Measurements from ENCODE around the gene LRP1. TPM values are rescaled to one million over a fixed set of nuclear protein-coding genes. Genes with fewer than 3 reads are reported as not detected.

Gene LRP1
- total RNA-seq, 2 donors from 2014 or later = 53.5 to 198 TPM

DNA sequence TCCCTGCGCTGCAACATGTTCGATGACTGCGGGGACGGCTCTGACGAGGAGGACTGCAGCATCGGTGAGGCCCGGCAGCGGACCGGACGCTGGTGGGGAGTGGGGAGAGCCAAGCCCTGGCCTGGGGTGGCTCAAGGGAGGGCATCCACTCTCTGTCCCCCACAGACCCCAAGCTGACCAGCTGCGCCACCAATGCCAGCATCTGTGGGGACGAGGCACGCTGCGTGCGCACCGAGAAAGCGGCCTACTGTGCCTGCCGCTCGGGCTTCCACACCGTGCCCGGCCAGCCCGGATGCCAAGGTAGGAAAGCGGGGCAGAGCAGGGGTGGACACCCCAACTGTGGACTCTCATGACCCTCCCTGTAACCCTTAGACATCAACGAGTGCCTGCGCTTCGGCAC is 76.9 kb downstream of the LRP1 start:
- Histone ChIP-seq H3K27ac (no peak overlapping the region), H3K27me3 (replicated peaks; ENCODE audit: insufficient read depth) (no peaks in the 10 kb centered on the region), H3K4me3 (no peak overlapping the region), H3K9me3 (no peaks in the 10 kb centered on the region), H3K36me3 (peaks cover 17 to 23% of the 10 kb centered on the region in 2 donors), H3K4me1 (replicated peaks) (no peaks in the 10 kb centered on the region)
- TF ChIP-seq POLR2A (IDR thresholded peaks at IDR 0.05) = no peak
- TF ChIP-seq, protein P1, sequence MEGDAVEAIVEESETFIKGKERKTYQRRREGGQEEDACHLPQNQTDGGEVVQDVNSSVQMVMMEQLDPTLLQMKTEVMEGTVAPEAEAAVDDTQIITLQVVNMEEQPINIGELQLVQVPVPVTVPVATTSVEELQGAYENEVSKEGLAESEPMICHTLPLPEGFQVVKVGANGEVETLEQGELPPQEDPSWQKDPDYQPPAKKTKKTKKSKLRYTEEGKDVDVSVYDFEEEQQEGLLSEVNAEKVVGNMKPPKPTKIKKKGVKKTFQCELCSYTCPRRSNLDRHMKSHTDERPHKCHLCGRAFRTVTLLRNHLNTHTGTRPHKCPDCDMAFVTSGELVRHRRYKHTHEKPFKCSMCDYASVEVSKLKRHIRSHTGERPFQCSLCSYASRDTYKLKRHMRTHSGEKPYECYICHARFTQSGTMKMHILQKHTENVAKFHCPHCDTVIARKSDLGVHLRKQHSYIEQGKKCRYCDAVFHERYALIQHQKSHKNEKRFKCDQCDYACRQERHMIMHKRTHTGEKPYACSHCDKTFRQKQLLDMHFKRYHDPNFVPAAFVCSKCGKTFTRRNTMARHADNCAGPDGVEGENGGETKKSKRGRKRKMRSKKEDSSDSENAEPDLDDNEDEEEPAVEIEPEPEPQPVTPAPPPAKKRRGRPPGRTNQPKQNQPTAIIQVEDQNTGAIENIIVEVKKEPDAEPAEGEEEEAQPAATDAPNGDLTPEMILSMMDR (IDR thresholded peaks at IDR 0.05) = no peak
- TF ChIP-seq POLR2AphosphoS5 (IDR thresholded peaks at IDR 0.05) = no peak
- WGBS = 93% methylated on average over 13 of the region's 26 CpGs
- no peak for DNase-seq (ENCODE audit: low spot score)
- intact Hi-C loops (cut with DNase I) = no loop called here

DNA sequence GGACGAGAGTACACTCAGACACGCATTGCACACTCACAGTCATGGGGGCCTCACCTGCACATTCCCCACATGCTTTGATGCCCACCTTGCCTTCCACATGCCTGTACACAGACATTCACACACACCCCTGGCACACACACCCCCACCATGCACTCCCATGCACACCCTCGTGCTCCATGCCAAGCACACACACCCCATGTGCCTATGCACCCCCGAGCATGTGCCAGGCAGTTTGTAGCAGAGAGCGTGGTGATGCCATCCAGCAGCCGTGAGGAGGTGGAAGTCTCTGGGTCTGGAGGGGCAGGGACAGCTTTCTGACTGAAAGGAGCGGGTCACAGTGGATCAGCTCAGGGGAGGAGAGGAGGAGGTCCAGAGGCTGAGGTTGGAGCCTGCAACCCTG is 77.6 kb downstream of the LRP1 start:
- intact Hi-C loops (cut with DNase I) = no loop called here
- H3K27me3 ChIP-seq (replicated peaks; ENCODE audit: insufficient read depth) = no peaks in the 10 kb centered on the region
- TF ChIP-seq POLR2A (IDR thresholded peaks at IDR 0.05) = no peak
- TF ChIP-seq, protein P1 (IDR thresholded peaks at IDR 0.05) = no peak
- no peak for TF ChIP-seq POLR2AphosphoS5 (IDR thresholded peaks at IDR 0.05)
- no peaks in the 10 kb centered on the region for H3K4me1 ChIP-seq (replicated peaks)
- peaks cover 16 to 17% of the 10 kb centered on the region in 2 donors for H3K36me3 ChIP-seq
- no peak overlapping the region for H3K27ac ChIP-seq
- WGBS = 79% methylated on average over 7 of the region's 7 CpGs
- H3K4me3 ChIP-seq = no peak overlapping the region
- H3K9me3 ChIP-seq = no peaks in the 10 kb centered on the region
- DNase-seq (ENCODE audit: low spot score) = no peak

DNA sequence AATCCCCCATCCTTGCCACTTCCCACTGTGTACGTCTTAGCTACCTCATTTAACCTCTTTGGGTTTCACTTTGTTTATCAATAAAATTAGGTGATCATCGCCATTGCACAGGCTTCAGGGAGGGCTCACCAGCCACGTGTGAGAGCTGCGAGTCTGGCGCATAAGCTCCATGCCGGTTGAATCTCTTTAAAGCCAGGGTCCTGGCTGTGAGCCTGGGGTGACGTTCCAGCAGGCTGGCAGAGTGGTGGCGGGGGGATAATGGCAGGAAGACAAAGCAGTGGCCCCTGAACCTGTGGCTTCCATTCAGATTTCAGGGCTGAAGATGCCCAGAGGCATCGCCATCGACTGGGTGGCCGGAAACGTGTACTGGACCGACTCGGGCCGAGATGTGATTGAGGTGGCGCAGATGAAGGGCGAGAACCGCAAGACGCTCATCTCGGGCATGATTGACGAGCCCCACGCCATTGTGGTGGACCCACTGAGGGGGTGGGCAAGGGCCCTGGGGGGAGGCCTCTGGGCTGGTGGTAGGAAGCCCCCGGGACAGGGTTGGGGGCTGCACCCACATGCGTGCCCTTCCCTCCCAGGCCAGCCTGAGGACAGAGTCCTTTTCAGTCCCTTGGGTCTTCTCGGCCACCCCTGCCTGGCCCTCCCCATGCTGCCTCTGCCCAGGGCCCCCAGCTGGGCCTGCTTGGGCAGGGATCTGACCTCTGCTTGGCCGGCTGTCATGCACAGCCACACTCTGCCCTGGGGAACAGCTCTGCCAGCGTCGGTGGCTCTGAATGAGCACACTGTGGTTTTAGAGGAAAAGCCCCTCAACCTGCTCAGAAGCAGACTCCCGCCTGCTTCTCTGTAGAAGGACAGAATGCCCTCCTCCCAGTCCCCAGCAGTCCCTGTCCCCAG is 79.7 kb downstream of the LRP1 start:
- no peak for DNase-seq (ENCODE audit: low spot score)
- Histone ChIP-seq H3K4me1 (replicated peaks) (no peaks in the 10 kb centered on the region), H3K9me3 (no peaks in the 10 kb centered on the region), H3K27ac (no peak overlapping the region), H3K4me3 (no peak overlapping the region), H3K36me3 (peaks cover 11 to 12% of the 10 kb centered on the region in 2 donors), H3K27me3 (replicated peaks; ENCODE audit: insufficient read depth) (no peaks in the 10 kb centered on the region)
- intact Hi-C loops (cut with DNase I) = no loop called here
- TF ChIP-seq, protein P1 (IDR thresholded peaks at IDR 0.05) = no peak
- TF ChIP-seq POLR2AphosphoS5 (IDR thresholded peaks at IDR 0.05) (no peak), POLR2A (IDR thresholded peaks at IDR 0.05) (no peak)
- 88% methylated on average over 29 of the region's 29 CpGs for WGBS

DNA sequence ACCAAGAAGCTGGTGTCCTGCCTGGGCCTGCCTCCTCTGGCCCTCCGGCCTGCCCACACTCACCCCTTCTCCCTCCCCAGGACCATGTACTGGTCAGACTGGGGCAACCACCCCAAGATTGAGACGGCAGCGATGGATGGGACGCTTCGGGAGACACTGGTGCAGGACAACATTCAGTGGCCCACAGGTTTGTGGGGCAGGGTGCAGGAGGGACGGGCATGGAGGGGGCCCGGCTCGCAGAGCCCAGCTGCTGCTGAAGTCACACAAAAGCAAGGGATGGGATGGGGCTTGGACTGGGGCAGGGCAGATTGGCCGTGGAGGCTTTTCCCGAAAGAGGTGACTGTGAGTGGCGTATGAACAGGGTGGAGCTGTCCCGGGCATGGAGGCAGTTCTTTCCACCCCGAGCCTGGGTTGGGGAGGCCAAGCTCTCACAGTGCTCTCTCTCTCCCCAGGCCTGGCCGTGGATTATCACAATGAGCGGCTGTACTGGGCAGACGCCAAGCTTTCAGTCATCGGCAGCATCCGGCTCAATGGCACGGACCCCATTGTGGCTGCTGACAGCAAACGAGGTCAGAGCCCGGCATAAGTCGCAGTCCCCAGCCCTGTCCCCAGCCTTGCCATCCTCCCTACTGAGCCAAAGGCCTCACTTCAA is 80.5 kb downstream of the LRP1 start:
- no peak for DNase-seq (ENCODE audit: low spot score)
- no peak overlapping the region for H3K27ac ChIP-seq
- H3K27me3 ChIP-seq (replicated peaks; ENCODE audit: insufficient read depth) = no peaks in the 10 kb centered on the region
- WGBS = 88% methylated on average over 17 of the region's 22 CpGs
- no peak for TF ChIP-seq POLR2A (IDR thresholded peaks at IDR 0.05)
- intact Hi-C loops (cut with DNase I) = no loop called here
- no peaks in the 10 kb centered on the region for H3K9me3 ChIP-seq
- H3K36me3 ChIP-seq = peaks cover 7 to 9% of the 10 kb centered on the region in 2 donors
- H3K4me1 ChIP-seq (replicated peaks) = peaks cover 4% of the 10 kb centered on the region
- H3K4me3 ChIP-seq = no peak overlapping the region

DNA sequence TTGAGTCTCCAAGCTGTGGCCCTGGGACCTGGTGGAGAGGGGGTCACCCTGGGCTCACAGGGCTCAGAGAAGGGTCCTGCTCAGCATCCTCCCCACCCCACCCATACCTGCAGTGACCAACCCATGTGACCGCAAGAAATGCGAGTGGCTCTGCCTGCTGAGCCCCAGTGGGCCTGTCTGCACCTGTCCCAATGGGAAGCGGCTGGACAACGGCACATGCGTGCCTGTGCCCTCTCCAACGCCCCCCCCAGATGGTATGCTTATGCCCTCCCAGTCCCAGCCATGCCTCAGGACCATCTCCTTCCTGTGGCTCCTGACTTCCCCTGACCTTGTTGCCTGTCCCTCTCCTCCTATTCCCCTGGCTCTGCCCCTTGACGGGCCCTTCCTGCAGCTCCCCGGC is 81.6 kb downstream of the LRP1 start:
- intact Hi-C loops (cut with DNase I) = no loop called here
- H3K27me3 ChIP-seq (replicated peaks; ENCODE audit: insufficient read depth) = no peaks in the 10 kb centered on the region
- H3K4me3 ChIP-seq = no peak overlapping the region
- H3K27ac ChIP-seq = no peak overlapping the region
- WGBS = 53% methylated on average over 8 of the region's 8 CpGs
- peaks cover 7 to 9% of the 10 kb centered on the region in 2 donors for H3K36me3 ChIP-seq
- peaks cover 8% of the 10 kb centered on the region for H3K4me1 ChIP-seq (replicated peaks)
- no peak for DNase-seq (ENCODE audit: low spot score)
- H3K9me3 ChIP-seq = no peaks in the 10 kb centered on the region
- TF ChIP-seq POLR2AphosphoS5 (IDR thresholded peaks at IDR 0.05) (no peak), POLR2A (IDR thresholded peaks at IDR 0.05) (no peak)
- TF ChIP-seq, protein P1 (IDR thresholded peaks at IDR 0.05) = no peak

Data from prostate gland (tissue), 2 donors.